IPS-11a (cell line): Measurements from ENCODE around the gene BLOC1S1.

ENCODE experiments used
- H3K4me3 ChIP-seq: one replicate; pipeline ENCODE4 v1.5.1; 2013; ENCODE audit warnings: low read depth, low read length, control low read depth

Gene BLOC1S1

GRCh38 chr12:55694188-55694515 lies 21.7 kb upstream of the BLOC1S1 start:
- no peak overlapping the region for H3K4me3 ChIP-seq

DNA sequence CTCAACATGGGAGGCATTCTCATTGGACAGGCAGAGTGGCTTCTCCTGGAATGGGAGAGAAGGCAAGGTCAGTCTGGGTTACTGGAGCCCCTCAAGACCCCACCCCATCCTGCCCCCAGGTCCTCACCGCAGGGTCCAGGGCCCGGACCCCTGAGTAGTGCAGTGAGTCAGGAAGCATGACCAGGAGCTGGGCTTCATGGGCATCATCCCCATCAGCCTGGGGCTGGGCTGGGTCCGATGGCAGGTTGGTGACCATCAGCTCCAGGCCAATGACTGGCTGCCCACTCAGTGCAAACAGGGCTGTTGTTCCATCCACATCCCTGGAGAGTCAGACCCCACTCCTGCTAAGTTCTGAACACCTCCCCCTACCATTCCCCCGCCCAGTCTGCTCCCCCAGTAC lies 21.2 kb upstream of the BLOC1S1 start:
- H3K4me3 ChIP-seq, result no peak overlapping the region

DNA sequence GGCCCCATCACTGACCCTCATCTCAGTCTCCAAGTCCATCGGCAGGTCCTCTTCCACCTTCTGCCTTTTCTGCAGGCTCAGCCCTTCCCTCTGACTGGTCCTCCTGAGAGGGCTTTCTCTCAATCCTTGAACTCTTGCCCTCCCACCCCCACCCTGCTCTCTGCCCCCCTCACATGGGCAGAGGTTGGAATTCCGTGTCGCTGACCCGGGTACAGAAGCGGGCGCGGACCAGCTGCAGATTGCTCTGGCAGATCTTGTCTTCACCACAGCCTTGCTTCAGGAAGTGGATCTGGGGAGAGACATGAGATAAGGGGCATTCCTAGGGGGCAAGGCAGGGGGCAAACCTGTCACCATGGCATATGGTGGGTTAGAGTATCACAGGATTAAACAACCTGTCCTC lies 20.5 kb upstream of the BLOC1S1 start:
- no peak overlapping the region for H3K4me3 ChIP-seq

- H3K4me3 ChIP-seq, result no peak overlapping the region
Measured at GRCh38 chr12:55696141-55696540, 19.7 kb upstream of the BLOC1S1 start.

GRCh38 chr12:55696796-55697462 lies 18.9 kb upstream of the BLOC1S1 start:
- no peak overlapping the region for H3K4me3 ChIP-seq

DNA sequence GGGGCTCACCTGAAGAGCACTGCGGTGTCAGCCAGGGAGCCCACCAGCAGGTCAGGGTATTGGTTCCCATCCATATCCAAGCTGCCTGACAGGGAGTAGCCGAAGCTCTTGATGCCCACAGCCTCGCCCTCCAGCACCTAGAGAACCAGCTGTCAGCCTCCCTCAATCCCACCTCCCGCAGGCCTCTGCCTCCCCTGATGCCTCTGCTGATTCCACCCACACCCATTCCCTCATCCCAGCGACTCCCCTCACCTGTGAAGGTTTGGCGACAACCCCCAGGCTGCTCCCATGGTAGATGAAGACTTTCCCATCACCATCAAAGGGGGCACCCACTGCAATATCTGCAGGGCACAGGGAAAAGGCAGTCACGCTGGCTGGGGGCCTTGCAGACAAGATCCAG lies 18.2 kb upstream of the BLOC1S1 start:
- H3K4me3 ChIP-seq, result no peak overlapping the region

DNA sequence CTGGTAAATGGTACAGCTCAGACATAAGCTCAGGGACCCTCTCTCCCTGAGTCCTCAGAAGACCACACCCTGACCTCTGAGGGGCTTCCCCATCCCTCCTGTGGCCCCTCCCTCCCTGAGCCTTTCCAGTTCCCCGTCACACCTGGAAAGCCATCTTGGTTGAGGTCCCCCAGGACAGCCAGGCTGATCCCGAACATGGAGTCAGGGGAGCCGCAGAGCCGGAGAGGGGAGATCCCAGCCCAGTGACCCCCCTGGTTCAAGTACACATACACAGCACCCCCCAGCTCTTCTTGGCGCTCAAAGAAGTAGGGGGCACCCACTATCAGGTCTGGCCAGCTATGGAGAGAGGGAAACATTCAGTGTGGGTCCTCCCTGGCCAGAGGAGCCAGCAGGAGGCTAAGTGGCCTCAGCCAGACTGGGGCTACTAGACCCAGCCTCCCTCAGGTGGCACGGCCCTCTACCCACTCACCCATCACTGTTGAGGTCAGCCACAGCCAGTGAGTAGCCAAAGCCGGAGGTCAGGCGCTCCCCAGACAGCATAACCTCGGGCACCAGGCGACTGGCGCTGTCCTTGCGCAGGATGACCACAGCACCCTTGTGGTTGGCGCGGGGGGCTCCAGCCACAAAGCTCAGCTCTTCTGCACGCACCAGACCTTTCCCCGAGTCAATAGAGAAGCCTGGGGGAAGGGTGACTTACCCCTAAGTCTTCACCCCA lies 17.4 kb upstream of the BLOC1S1 start:
- no peak overlapping the region for H3K4me3 ChIP-seq

GRCh38 chr12:55698965-55699364 lies 16.9 kb upstream of the BLOC1S1 start:
- H3K4me3 ChIP-seq, result no peak overlapping the region

GRCh38 chr12:55699471-55700055 lies 16.3 kb upstream of the BLOC1S1 start:
- no peak overlapping the region for H3K4me3 ChIP-seq

GRCh38 chr12:55700255-55701018 lies 15.4 kb upstream of the BLOC1S1 start:
- H3K4me3 ChIP-seq, result no peak overlapping the region

DNA sequence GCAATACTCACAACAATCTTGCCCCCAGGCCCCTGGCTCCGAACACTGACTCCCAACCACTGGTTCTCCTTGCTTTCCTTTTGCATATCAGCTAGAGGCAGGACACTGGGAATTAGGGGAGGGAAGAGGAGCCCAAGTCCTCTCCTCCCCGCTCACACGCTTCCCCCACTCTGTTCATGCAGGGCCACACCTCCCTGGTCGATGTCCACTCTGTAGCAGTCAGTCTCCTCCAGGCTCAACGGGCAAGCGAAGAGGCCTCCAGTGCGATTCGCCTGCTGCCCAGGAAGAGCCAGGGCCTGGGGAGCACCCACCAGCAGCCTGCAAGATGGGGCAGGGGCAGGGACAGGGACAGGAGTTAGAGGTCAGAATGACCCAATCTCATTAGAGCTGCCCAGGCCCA lies 13.0 kb upstream of the BLOC1S1 start:
- no peak overlapping the region for H3K4me3 ChIP-seq

DNA sequence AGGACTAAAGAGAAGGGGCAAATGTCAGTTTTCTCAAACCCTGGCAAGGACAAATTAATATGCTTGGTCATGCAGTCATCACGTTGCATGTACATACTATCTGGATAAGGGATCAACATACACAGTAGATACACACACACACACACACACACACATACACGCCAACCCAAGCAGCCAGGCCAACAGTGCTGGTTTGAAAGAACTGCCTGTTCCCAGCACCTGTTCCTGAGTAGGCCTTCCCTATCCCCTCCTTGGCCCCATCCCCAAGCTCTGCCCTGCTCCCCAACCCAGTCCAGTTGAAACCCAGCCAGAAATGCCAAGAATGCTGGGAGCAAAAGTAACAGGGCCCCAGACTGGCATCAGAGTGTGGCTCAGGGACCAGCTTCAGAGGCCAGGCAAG lies 12.6 kb upstream of the BLOC1S1 start:
- no peak overlapping the region for H3K4me3 ChIP-seq

GRCh38 chr12:55703901-55704761 lies 11.7 kb upstream of the BLOC1S1 start:
- H3K4me3 ChIP-seq, result no peak overlapping the region

GRCh38 chr12:55704824-55705718 lies 10.8 kb upstream of the BLOC1S1 start:
- no peak overlapping the region for H3K4me3 ChIP-seq

DNA sequence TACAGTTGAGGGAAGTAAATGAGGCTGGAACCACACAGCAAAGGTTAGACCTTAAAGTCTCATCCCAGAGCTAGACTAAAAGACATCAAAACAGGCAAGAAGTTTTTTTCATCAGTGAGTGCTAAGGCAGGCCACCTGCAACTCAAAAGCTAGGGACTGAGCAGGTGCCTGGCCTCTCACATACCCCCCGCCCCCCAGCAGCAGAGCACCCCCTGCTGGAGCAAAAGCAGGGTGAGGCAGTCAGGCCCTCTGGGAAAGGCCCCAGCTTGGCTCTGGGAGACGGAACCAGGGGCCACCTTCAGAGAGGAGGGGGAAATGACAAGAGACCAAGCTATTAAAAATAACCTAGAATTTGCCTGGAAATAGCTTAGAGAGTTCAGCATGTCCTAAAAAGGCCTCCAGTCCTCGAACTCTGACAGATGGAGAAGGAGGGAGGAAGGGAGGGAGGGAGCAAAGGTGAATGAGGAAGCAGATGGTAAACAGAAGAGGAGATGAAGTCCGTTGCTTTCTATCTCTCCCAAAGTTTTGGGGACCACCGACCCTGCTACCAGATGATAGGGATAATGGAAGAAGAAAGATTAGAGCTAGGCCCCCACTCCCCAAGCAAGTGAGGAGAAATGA lies 10.0 kb upstream of the BLOC1S1 start:
- no peak overlapping the region for H3K4me3 ChIP-seq

GRCh38 chr12:55706568-55707218 lies 9.2 kb upstream of the BLOC1S1 start:
- peak overlapping the region; percentile 90 for H3K4me3 ChIP-seq

DNA sequence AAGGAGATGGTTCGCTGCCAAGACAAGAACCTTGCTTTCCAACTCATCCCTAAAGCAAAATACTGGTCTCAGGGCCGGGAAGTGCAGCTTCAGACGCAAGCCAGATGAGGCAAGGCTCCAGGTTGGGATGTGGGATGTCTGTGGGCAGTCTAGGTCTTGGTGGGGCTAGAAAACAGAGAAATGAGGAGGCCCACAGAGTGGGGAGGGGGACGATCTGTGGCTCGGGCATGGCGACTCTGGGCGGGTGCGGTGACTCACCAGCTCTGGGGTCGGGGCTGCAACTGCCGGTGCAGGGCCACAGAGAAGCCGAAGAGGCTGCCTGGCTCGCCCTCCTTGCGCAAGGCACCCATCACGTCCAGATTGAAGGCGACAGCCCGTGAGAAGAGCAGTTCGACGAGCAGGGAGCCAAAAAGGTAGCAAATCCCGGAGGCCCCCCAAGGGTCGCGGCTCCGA lies 8.6 kb upstream of the BLOC1S1 start:
- peak overlapping the region; percentile 90 for H3K4me3 ChIP-seq

GRCh38 chr12:55707841-55708694 lies 7.8 kb upstream of the BLOC1S1 start, which contains the start of gene ITGA7:
ITGA7 (minus strand) TSS chr12:55707904; CDS start chr12:55707682, 222 bp downstream.
- H3K4me3 ChIP-seq, result peak within 1 kb of the TSS; percentile 90
